SK-N-SH treated with all-trans-retinoic acid at 6 μM for 48 hours (cell line): Measurements from ENCODE around the gene SERPINF2.

ENCODE experiments used
- CREB5 ChIP-seq: fragments of 250-450 bp; sonication (Bioruptor Pico); IDR thresholded peaks from 2 replicates; pipeline ENCODE4 v1.5.1; 2020; ENCODE audit warnings: low read depth, mild to moderate bottlenecking, moderate library complexity
- CSDC2 ChIP-seq: fragments of 250-450 bp; sonication (Bioruptor Pico); IDR thresholded peaks from 2 replicates; pipeline ENCODE4 v1.5.0; 2020; ENCODE audit warnings: mild to moderate bottlenecking, moderate library complexity
- RARB ChIP-seq: fragments of 250-450 bp; sonication (Bioruptor Pico); IDR thresholded peaks from 2 replicates; pipeline ENCODE4 v1.8.0; 2021; ENCODE audit warnings: mild to moderate bottlenecking, moderate library complexity
- SNAI2 ChIP-seq: fragments of 250-450 bp; sonication (Bioruptor Pico); IDR thresholded peaks from 2 replicates; pipeline ENCODE4 v1.5.0; 2020; ENCODE audit warnings: mild to moderate bottlenecking, moderate library complexity
- TCF4 ChIP-seq: fragments of 250-450 bp; sonication (Bioruptor Pico); IDR thresholded peaks from 2 replicates; pipeline ENCODE4 v1.8.0; 2021; ENCODE audit warnings: mild to moderate bottlenecking, moderate library complexity, borderline replicate concordance
- TOX ChIP-seq: fragments of 250-450 bp; sonication (Bioruptor Pico); IDR thresholded peaks from 2 replicates; pipeline ENCODE4 v1.8.0; 2021; ENCODE audit warnings: mild to moderate bottlenecking, moderate library complexity, borderline replicate concordance
- ZC3H10 ChIP-seq: fragments of 250-450 bp; sonication (Bioruptor Pico); IDR thresholded peaks from 2 replicates; pipeline ENCODE4 v1.5.1; 2021; ENCODE audit warnings: mild to moderate bottlenecking, moderate library complexity
- ZFP3 ChIP-seq: fragments of 250-450 bp; sonication (Bioruptor Pico); IDR thresholded peaks from 2 replicates; pipeline ENCODE4 v1.5.0; 2020; ENCODE audit warnings: mild to moderate bottlenecking, moderate library complexity
- ZFP30 ChIP-seq: fragments of 450-650 bp; formaldehyde crosslinking; IDR thresholded peaks from 2 replicates; pipeline ENCODE4 v1.5.0; 2022; ENCODE audit warnings: mild to moderate bottlenecking, moderate library complexity
- ZNF70 ChIP-seq: fragments of 450-650 bp; formaldehyde crosslinking; IDR thresholded peaks from 2 replicates; pipeline ENCODE4 v1.5.0; 2020; ENCODE audit warnings: mild to moderate bottlenecking, moderate library complexity
- TF ChIP-seq, protein P1 (sequence below): fragments of 250-450 bp; sonication (Bioruptor Pico); IDR thresholded peaks from 2 replicates; pipeline ENCODE4 v1.8.0; 2020; ENCODE audit warnings: mild to moderate bottlenecking, moderate library complexity, borderline replicate concordance

DNA sequence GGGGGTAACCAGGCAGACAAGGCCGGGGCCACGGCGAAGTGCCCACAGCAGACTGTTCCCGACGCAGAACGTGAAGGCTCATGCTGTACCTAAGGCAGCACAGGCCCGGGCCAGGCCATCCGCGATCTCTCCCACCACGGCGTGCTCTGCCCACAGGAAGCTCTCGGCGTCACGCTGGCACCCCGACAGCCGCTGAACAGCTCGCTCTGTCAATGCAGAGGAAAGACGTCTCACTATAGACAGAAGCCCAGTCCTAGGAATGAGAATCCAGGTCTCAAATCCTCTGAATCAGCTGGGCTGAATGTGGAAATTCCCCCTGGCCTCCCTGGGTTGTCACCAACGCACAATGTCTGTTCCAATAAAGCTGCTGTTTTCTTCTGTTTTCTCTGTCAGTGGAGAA is 40.6 kb downstream of the SERPINF2 start:
- TF ChIP-seq, protein P1, sequence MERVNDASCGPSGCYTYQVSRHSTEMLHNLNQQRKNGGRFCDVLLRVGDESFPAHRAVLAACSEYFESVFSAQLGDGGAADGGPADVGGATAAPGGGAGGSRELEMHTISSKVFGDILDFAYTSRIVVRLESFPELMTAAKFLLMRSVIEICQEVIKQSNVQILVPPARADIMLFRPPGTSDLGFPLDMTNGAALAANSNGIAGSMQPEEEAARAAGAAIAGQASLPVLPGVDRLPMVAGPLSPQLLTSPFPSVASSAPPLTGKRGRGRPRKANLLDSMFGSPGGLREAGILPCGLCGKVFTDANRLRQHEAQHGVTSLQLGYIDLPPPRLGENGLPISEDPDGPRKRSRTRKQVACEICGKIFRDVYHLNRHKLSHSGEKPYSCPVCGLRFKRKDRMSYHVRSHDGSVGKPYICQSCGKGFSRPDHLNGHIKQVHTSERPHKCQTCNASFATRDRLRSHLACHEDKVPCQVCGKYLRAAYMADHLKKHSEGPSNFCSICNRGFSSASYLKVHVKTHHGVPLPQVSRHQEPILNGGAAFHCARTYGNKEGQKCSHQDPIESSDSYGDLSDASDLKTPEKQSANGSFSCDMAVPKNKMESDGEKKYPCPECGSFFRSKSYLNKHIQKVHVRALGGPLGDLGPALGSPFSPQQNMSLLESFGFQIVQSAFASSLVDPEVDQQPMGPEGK = no peak
- no peak for TF ChIP-seq TOX (CRISPR knock-in tag)
- no peak for TF ChIP-seq SNAI2 (CRISPR knock-in tag)
- no peak for TF ChIP-seq CREB5
- no peak for TF ChIP-seq TCF4 (CRISPR knock-in tag)
- TF ChIP-seq RARB = no peak
- TF ChIP-seq ZFP30 (CRISPR knock-in tag) = no peak
- TF ChIP-seq ZC3H10 (CRISPR knock-in tag) = no peak
- TF ChIP-seq CSDC2 (CRISPR knock-in tag) = no peak
- no peak for TF ChIP-seq ZFP3 (CRISPR knock-in tag)
- TF ChIP-seq ZNF70 = no peak
